Pancreas (tissue), 10 donors: ENCODE data around the gene DDX46. TPM values are rescaled to one million over a fixed set of nuclear protein-coding genes. Genes with fewer than 3 reads are reported as not detected.

Experiments
- ATAC-seq, 4 donors: fragments of 200-7000 bp; cut with Tn5 transposase; one replicate each; pipeline versions ENCODE4 v1.8.0 to v1.9.1; 2020; ENCODE audit warnings: mild to moderate bottlenecking in 4 of 4, moderate library complexity in 4 of 4
- DNase-seq, 6 donors: peaks; one replicate each; pipeline ENCODE4 v3.0.0-alpha.2; 2020
- FAIRE-seq: peaks from 2 replicates; lab custom pipeline; 2012; peaks lifted over from hg19 to GRCh38; lab: Jason Lieb, UNC
- H3K27ac ChIP-seq, 4 donors: fragments of 200-600 bp; sonication (generic); 1 replicate in 3 of 4; 2 replicates in 1 of 4; pipeline versions ENCODE4 v1.5.0 to v1.8.0; 2020
- H3K27me3 ChIP-seq, 4 donors: fragments of 200-600 bp; one replicate each; pipeline ENCODE4 v1.8.0; 2021
- H3K36me3 ChIP-seq, 3 donors: fragments of 200-600 bp; sonication (generic) in 1 of 3; one replicate each; pipeline versions ENCODE4 v1.5.0 to v1.8.0; 2020 to 2021
- H3K4me1 ChIP-seq, 3 donors: fragments of 200-600 bp; one replicate each; pipeline ENCODE4 v1.8.0; 2021
- H3K4me3 ChIP-seq, 4 donors: fragments of 200-600 bp; sonication (generic) in 2 of 4; one replicate each; pipeline versions ENCODE4 v1.5.0 to v1.8.0; 2020 to 2021
- H3K9me3 ChIP-seq, 4 donors: fragments of 200-600 bp; one replicate each; pipeline ENCODE4 v1.8.0; 2021
- WGBS, 2 donors: extraction: QIAGEN DNeasy Blood & Tissue Kit; methylation state at CpG; one replicate each; pipeline ENCODE4 v1.1.7; 2013; 5-methylcytosine and 5-hydroxymethylcytosine counted together
- intact Hi-C, 3 donors: fragments of 100-400 bp; cut with DNase I; formaldehyde crosslinking; loops; one replicate each; pipeline versions ENCODE4 v1.11.1 to v1.14.2; 2022
- polyA plus RNA-seq, 2 donors: library from polyadenylated mRNA; stranded (reverse); fragments of 200-250 nt; gene quantifications; one replicate each; pipeline ENCODE4 v1.2.3, GENCODE V29; 2013
- total RNA-seq, 6 donors: library from RNA; stranded (reverse); fragmentation: NEBNext Ultra II Directional in 4 of 6; extraction: Animal tissue kit (Norgen Biotek cat#: 25700) in 4 of 6; gene quantifications; one replicate each; pipeline versions ENCODE4 v1.2.1 to v1.2.4, GENCODE V29; 2021 to 2023
- TF ChIP-seq, protein P1 (sequence below), 4 donors: fragments of 200-600 bp; sonication (generic) in 3 of 4; IDR thresholded peaks; one replicate each; pipeline versions ENCODE4 v1.5.0 to v1.8.0; 2021; ENCODE audit warnings: antibody characterized with exemption in 4 of 4
- donor health status: healthy with polysubstance abuse.
- donor health status: DM: no; HTN: no; CAD: no; lungs with moderate emphysema.
- donor health status: DM: no; HTN: no; CAD: no.
- donor health status: control.
- donor health status: control.
- donor health status: Bipolar disorder and iron deficiency.
- donor health status: DM: yes; HTN: yes; CAD: no.
- donor health status: DM: no; HTN: no; CAD: no.
- donor health status: DM: no; HTN: no; CAD: no.
- donor health status: DM: yes; HTN: yes; CAD: no.

DDX46 gene
- total and polyA plus RNA-seq, 8 donors = 14.6 to 28.8 (median 23.3) TPM

GRCh38 chr5:134724872-134725271, 33.7 kb upstream of the DDX46 start:
- no peak for DNase-seq
- no peak overlapping the region for H3K27ac ChIP-seq
- no peak for FAIRE-seq
- H3K27me3 ChIP-seq = no peaks in the 10 kb centered on the region
- no peak overlapping the region for H3K4me3 ChIP-seq
- H3K4me1 ChIP-seq = no peaks in the 10 kb centered on the region
- WGBS, 2 donors = 82 to 87% methylated on average over 1 of the region's 1 CpG
- TF ChIP-seq, protein P1, sequence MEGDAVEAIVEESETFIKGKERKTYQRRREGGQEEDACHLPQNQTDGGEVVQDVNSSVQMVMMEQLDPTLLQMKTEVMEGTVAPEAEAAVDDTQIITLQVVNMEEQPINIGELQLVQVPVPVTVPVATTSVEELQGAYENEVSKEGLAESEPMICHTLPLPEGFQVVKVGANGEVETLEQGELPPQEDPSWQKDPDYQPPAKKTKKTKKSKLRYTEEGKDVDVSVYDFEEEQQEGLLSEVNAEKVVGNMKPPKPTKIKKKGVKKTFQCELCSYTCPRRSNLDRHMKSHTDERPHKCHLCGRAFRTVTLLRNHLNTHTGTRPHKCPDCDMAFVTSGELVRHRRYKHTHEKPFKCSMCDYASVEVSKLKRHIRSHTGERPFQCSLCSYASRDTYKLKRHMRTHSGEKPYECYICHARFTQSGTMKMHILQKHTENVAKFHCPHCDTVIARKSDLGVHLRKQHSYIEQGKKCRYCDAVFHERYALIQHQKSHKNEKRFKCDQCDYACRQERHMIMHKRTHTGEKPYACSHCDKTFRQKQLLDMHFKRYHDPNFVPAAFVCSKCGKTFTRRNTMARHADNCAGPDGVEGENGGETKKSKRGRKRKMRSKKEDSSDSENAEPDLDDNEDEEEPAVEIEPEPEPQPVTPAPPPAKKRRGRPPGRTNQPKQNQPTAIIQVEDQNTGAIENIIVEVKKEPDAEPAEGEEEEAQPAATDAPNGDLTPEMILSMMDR (IDR thresholded peaks at IDR 0.05) = no peak
- no peaks in the 10 kb centered on the region for H3K9me3 ChIP-seq
- ATAC-seq = no peak
- intact Hi-C loops = no loop called here
- H3K36me3 ChIP-seq = peaks cover 0 to 52% (median 5%) of the 10 kb centered on the region in 3 donors

DNA sequence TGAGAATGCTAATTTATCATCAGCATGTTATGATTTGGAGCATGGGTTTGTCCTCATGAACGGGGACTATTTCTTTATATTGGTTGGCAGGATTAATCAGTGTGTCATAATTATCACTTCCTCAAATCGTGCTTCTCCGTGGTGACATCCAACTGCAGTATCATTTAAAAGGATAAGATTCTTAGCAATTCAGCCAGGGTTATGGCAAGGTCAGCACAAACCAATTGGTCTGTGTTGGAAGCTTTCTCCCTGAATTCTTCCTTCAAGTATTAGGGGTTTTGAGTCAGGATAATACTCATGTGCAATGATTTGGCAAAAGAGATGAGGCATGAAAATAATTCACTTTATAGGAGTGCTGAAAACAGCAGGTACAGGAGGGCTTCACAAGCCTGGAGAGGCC, 25.8 kb upstream of the DDX46 start:
- intact Hi-C loops = no loop called here
- no peak for FAIRE-seq
- WGBS, 2 donors = 49 to 55% methylated on average over 3 of the region's 3 CpGs

GRCh38 chr5:134735243-134735642, 23.3 kb upstream of the DDX46 start:
- DNase-seq (no peak), FAIRE-seq (no peak), ATAC-seq (no peak)
- H3K27ac ChIP-seq = no peak overlapping the region
- no peak overlapping the region for H3K4me3 ChIP-seq
- H3K9me3 ChIP-seq = no peaks in the 10 kb centered on the region
- TF ChIP-seq, protein P1 (IDR thresholded peaks at IDR 0.05) = no peak
- no peaks in the 10 kb centered on the region for H3K27me3 ChIP-seq
- WGBS, 2 donors = 65 to 70% methylated on average over 4 of the region's 4 CpGs
- no peaks in the 10 kb centered on the region for H3K36me3 ChIP-seq
- intact Hi-C loops = no loop called here
- H3K4me1 ChIP-seq = peaks cover 0 to 6% (median 0%) of the 10 kb centered on the region in 3 donors

More for the DNA sequence above, 25.8 kb upstream of the DDX46 start:
- Histone ChIP-seq H3K4me3 (no peak overlapping the region), H3K36me3 (no peaks in the 10 kb centered on the region), H3K9me3 (no peaks in the 10 kb centered on the region), H3K4me1 (no peaks in the 10 kb centered on the region), H3K27ac (no peak overlapping the region), H3K27me3 (no peaks in the 10 kb centered on the region)
- DNase-seq = no peak
- ATAC-seq = no peak
- TF ChIP-seq, protein P1 (IDR thresholded peaks at IDR 0.05) = no peak

GRCh38 chr5:134736173-134736812, 22.3 kb upstream of the DDX46 start:
- Histone ChIP-seq H3K36me3 (no peaks in the 10 kb centered on the region), H3K4me1 (peaks cover 0 to 6% (median 0%) of the 10 kb centered on the region in 3 donors), H3K27ac (no peak overlapping the region), H3K27me3 (no peaks in the 10 kb centered on the region), H3K9me3 (no peaks in the 10 kb centered on the region), H3K4me3 (no peak overlapping the region)
- FAIRE-seq (no peak), ATAC-seq (no peak), DNase-seq (no peak)
- intact Hi-C loops = no loop called here
- TF ChIP-seq, protein P1 (IDR thresholded peaks at IDR 0.05) = no peak
- WGBS, 2 donors = 43 to 46% methylated on average over 2 of the region's 2 CpGs
